ENCODE results near the gene ARSG.
"Not testable (repeated sequence)": the region's sequence is repeated elsewhere in the genome, so short reads cannot be mapped to it uniquely, and the experiment has no call there.

- TF ChIP-seq CHD2 (IDR thresholded peaks at IDR 0.05; ENCODE audit: low read length, partially characterized antibody); CTCF (IDR thresholded peaks at IDR 0.05); REST (IDR thresholded peaks at IDR 0.05); EP300 (IDR thresholded peaks at IDR 0.05); RFX5 (IDR thresholded peaks at IDR 0.05); CEBPB (IDR thresholded peaks at IDR 0.05); POLR2A (IDR thresholded peaks at IDR 0.05; ENCODE audit: low read length); RAD21 (conservative IDR thresholded peaks at IDR 0.05 in 1 of 2, IDR thresholded peaks at IDR 0.05 in 1 of 2); SREBF2 (IDR thresholded peaks at IDR 0.05): not testable (repeated sequence)
These were observed 61.4 kb downstream of the ARSG start for GRCh38 chr17:68352671-68353070.
